Suprapubic skin (tissue), 4 donors: ENCODE results near the gene EAF1. TPM values are rescaled to one million over a fixed set of nuclear protein-coding genes. Genes with fewer than 3 reads are reported as not detected.
A peak's percentile ranks its signal among the peaks of the same experiment; 100 is the strongest.

ENCODE experiments used
- DNase-seq, 2 donors: peaks; one replicate each; pipeline ENCODE4 v3.0.0-alpha.2; 2019; ENCODE audit warnings: low spot score in 2 of 2
- H3K27ac ChIP-seq: fragments of 200-600 bp; sonication (generic); one replicate; pipeline ENCODE4 v1.5.1; 2019
- H3K27me3 ChIP-seq: fragments of 200-600 bp; sonication (generic); one replicate; pipeline ENCODE4 v1.5.1; 2019
- H3K36me3 ChIP-seq: fragments of 200-600 bp; sonication (generic); one replicate; pipeline ENCODE4 v1.5.1; 2019
- H3K4me1 ChIP-seq: fragments of 200-600 bp; sonication (generic); one replicate; pipeline ENCODE4 v1.5.1; 2019
- H3K4me3 ChIP-seq: fragments of 200-600 bp; sonication (generic); one replicate; pipeline ENCODE4 v1.5.1; 2019; ENCODE audit warnings: mild to moderate bottlenecking
- H3K9me3 ChIP-seq: fragments of 200-600 bp; sonication (generic); one replicate; pipeline ENCODE4 v1.5.1; 2019
- EP300 ChIP-seq: sonication (generic); formaldehyde crosslinking; IDR thresholded peaks from one replicate; pipeline ENCODE4 v1.6.1; 2017; ENCODE audit warnings: antibody characterized with exemption
- POLR2A ChIP-seq, 2 donors: fragments of 450-650 bp; IDR thresholded peaks; one replicate each; pipeline ENCODE4 v1.6.1; 2017; ENCODE audit warnings: antibody characterized with exemption in 2 of 2, mild to moderate bottlenecking in 2 of 2, moderate library complexity in 2 of 2
- POLR2AphosphoS5 ChIP-seq, 3 donors: sonication (generic); formaldehyde crosslinking; IDR thresholded peaks; one replicate each; pipeline ENCODE4 v1.6.1; 2017; ENCODE audit warnings: antibody characterized with exemption in 3 of 3
- WGBS: methylation state at CpG from one replicate; pipeline ENCODE4 v1.1.5; 2018; 5-methylcytosine and 5-hydroxymethylcytosine counted together
- total RNA-seq, 4 donors: library from RNA; depleted of rRNA; stranded (reverse); fragments of >200 nt; gene quantifications; one replicate each; pipeline ENCODE4 v1.1.0, GENCODE V29; 2016
- TF ChIP-seq, protein P1 (sequence below), 2 donors: fragments of 200-600 bp in 1 of 2; fragments of 450-650 bp in 1 of 2; sonication (generic) in 1 of 2; IDR thresholded peaks; one replicate each; pipeline ENCODE4 v1.5.1; 2016 to 2019; ENCODE audit warnings: antibody characterized with exemption in 2 of 2, mild to moderate bottlenecking in 1 of 2, moderate library complexity in 1 of 2

EAF1 gene
- total RNA-seq, 4 donors from 2014 or later: 33.4 to 52.3 (median 42.7) TPM

DNA sequence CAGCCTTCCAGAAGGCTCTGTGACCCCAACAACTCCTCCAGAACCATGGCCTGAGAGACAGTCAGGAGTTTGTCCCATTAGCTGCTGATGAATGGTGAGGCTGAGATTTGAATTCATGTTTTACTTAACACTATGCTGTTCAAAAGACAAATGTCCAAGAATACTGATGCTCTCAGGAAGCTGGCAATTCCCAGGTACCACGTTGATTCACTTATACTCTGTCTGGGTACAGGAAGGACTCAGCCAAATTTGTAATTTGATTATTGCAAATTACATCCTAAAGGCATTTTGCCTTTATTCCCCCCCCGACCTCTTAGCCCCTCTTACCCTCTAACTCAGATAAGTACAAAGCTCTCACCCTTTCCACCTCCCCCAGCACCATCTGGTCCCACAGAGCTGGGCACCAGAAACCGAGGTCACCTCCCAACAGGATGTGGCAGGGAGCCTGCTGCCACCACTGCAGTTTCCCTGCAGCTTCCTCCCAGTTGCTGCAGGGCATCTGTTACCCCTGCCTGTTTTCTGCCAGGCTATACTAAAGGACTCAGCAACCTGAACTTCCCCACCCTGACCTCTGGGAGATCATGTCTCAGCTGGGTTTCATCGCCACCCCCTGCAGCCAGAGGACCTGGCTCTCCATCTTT lies 33.6 kb downstream of the EAF1 start:
- WGBS: 57% methylated on average over 4 of the region's 4 CpGs
- TF ChIP-seq, protein P1, sequence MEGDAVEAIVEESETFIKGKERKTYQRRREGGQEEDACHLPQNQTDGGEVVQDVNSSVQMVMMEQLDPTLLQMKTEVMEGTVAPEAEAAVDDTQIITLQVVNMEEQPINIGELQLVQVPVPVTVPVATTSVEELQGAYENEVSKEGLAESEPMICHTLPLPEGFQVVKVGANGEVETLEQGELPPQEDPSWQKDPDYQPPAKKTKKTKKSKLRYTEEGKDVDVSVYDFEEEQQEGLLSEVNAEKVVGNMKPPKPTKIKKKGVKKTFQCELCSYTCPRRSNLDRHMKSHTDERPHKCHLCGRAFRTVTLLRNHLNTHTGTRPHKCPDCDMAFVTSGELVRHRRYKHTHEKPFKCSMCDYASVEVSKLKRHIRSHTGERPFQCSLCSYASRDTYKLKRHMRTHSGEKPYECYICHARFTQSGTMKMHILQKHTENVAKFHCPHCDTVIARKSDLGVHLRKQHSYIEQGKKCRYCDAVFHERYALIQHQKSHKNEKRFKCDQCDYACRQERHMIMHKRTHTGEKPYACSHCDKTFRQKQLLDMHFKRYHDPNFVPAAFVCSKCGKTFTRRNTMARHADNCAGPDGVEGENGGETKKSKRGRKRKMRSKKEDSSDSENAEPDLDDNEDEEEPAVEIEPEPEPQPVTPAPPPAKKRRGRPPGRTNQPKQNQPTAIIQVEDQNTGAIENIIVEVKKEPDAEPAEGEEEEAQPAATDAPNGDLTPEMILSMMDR (IDR thresholded peaks at IDR 0.05): no peak
- TF ChIP-seq EP300 (no peak), POLR2A (IDR thresholded peaks at IDR 0.05) (no peak), POLR2AphosphoS5 (IDR thresholded peaks at IDR 0.05) (no peak)

DNA sequence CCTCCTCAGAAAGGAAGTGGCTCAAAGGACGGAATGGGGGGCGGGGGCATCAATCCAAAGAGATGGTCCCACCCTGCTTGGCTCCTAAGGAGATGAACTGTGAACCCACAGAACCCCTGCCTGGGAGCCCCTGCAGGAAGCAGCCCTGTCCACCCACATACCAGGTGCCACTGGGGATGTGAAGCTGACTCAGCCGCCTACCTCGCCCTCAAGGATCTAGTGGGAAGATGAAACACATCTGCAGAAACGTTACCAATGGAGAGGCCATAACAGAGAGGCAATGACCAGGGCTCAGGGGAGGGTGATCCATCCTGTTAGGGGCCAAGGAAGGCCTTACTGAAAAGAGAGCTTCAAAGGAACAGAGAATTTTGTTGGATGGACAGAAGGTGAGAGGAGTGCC lies 35.1 kb downstream of the EAF1 start:
- no peaks in the 10 kb centered on the region for H3K9me3 ChIP-seq
- no peaks in the 10 kb centered on the region for H3K27me3 ChIP-seq
- 79% methylated on average over 5 of the region's 5 CpGs for WGBS
- TF ChIP-seq POLR2AphosphoS5 (IDR thresholded peaks at IDR 0.05) (no peak), POLR2A (IDR thresholded peaks at IDR 0.05) (no peak), EP300 (no peak)
- TF ChIP-seq, protein P1 (IDR thresholded peaks at IDR 0.05): no peak
- H3K4me3 ChIP-seq: no peak overlapping the region
- no peaks in the 10 kb centered on the region for H3K36me3 ChIP-seq
- DNase-seq: peak in 1 of 2 donors; percentile 73
- H3K4me1 ChIP-seq: no peaks in the 10 kb centered on the region
- no peak overlapping the region for H3K27ac ChIP-seq

More for the DNA sequence above, 33.6 kb downstream of the EAF1 start:
- H3K27me3 ChIP-seq: no peaks in the 10 kb centered on the region
- peak in 1 of 2 donors; percentile 26 for DNase-seq
- no peak overlapping the region for H3K27ac ChIP-seq
- H3K4me1 ChIP-seq: no peaks in the 10 kb centered on the region
- H3K9me3 ChIP-seq: no peaks in the 10 kb centered on the region
- H3K4me3 ChIP-seq: no peak overlapping the region
- no peaks in the 10 kb centered on the region for H3K36me3 ChIP-seq

DNA sequence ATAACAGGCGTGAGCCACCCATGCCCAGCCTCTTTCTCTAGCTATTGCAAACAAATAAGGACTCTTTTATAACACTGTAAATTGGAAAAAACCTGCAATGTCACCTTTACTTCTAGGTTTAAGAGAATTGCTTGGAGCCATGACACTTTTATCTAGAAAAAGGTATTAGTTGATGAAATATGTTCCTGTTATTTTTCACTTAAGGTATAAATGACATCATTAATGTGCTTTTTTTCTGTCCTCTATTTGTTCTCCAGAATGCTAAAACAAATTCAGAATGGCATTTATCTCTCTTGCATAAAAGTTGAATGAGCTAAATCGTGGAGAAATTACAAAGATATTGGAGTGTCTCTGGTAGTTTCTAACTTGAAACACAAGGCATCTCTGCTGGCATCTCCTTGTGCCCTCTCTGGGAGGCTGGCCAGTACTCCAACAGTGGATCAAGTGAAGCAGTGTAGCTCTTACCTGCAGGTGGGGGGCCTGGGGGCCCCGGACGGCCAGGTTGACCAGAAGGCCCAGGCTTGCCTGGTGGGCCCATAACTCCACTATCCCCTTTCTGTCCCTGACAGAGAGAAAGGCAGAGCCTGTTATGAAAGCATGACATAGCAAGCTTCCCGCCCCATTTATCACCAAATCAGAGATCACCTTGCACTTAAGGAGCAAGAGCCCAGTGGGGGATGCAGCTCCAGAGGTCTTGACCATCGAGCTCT lies 38.6 kb downstream of the EAF1 start:
- WGBS: 92% methylated on average over 6 of the region's 6 CpGs
- H3K4me1 ChIP-seq: no peaks in the 10 kb centered on the region
- H3K36me3 ChIP-seq: no peaks in the 10 kb centered on the region
- no peak for TF ChIP-seq EP300
- TF ChIP-seq POLR2AphosphoS5 (IDR thresholded peaks at IDR 0.05): no peak
- TF ChIP-seq POLR2A (IDR thresholded peaks at IDR 0.05): no peak
- TF ChIP-seq, protein P1 (IDR thresholded peaks at IDR 0.05): no peak
- H3K9me3 ChIP-seq: no peaks in the 10 kb centered on the region
- no peaks in the 10 kb centered on the region for H3K27me3 ChIP-seq
- DNase-seq: peak in 1 of 2 donors; percentile 18
- no peak overlapping the region for H3K27ac ChIP-seq
- H3K4me3 ChIP-seq: no peak overlapping the region

DNA sequence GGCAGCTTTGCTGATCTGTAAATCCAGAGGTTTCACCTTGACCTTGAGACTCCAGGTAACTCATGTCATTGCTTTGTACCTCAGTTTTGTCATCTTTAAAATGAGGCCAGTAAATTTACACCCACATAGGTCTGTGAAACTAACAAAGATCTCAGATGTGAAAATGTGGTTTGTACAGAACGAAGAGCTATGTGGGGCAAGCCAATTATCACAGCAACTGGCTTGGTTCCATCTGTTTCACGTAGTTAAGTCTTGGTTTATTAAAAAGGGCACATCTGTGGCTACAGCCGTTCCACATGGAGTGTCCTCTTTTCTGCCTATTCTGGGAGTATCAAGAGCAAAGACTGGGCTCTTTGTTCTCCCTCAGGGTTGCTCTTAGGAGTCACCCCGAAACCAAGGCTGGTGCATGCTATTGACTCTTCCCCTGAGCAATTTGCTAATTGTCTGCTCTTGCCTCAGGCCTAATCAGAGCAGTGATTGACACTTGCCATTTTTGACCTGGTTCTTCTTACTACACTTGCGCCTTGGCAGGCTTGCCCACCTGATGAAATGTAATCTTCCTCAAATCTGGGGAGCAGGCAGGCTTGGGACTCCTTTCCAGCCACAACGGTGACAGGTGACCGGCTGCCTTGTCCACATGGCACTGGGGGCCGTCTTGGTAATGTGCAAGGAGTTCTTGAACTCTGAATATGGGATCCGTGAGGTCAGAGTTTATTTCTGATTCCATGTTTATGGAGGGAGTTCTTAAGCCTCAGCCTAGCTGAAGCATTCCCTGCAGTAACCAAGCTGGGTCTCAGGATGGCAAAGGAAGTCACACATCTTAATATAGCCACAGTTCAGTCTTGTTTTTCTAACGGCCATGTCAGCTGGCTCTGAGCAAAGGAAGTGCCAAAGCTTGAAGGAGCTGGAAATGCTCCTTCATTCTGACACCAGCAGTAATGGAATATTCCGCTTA lies 40.1 kb downstream of the EAF1 start:
- no peaks in the 10 kb centered on the region for H3K9me3 ChIP-seq
- H3K36me3 ChIP-seq: no peaks in the 10 kb centered on the region
- no peak overlapping the region for H3K27ac ChIP-seq
- no peak for TF ChIP-seq POLR2A (IDR thresholded peaks at IDR 0.05)
- no peak for TF ChIP-seq EP300
- TF ChIP-seq, protein P1 (IDR thresholded peaks at IDR 0.05): no peak
- no peak for TF ChIP-seq POLR2AphosphoS5 (IDR thresholded peaks at IDR 0.05)
- peak in 1 of 2 donors; percentile 61 for DNase-seq
- no peaks in the 10 kb centered on the region for H3K4me1 ChIP-seq
- 84% methylated on average over 11 of the region's 11 CpGs for WGBS
- H3K4me3 ChIP-seq: no peak overlapping the region
- no peaks in the 10 kb centered on the region for H3K27me3 ChIP-seq
